GM12878 (cell line): Measurements from ENCODE around the gene SLX9. TPM values are rescaled to one million over a fixed set of nuclear protein-coding genes. Genes with fewer than 3 reads are reported as not detected.

Experiments used
- ATAC-seq: fragments of 200-7000 bp; cut with Tn5 transposase; 3 replicates; pipeline ENCODE4 v1.9.1; 2020; ENCODE audit warnings: mild to moderate bottlenecking, moderate library complexity
- BruUV-seq: library from RNA; stranded (reverse); fragments of 400-500 nt; replicated peaks from 2 replicates; lab custom pipeline; 2021; lab: Mats Ljungman, UMichigan
- CTCF ChIA-PET: fragments of 300-600 bp; sonication (Branson Sonifier 250); formaldehyde crosslinking; extraction: SDS; loops from one replicate; lab custom pipeline; 2021; ENCODE audit warnings: inconsistent platforms; lab: Yijun Ruan, JAX
- POLR2A ChIA-PET: fragments of 350-600 bp; formaldehyde crosslinking; extraction: SDS; loops from one replicate; lab custom pipeline; 2021; ENCODE audit warnings: inconsistent platforms; lab: Charles Lee
- RAD21 ChIA-PET: fragments of 300-600 bp; sonication (Branson Sonifier 250); formaldehyde crosslinking; loops from one replicate; lab custom pipeline; 2023; ENCODE audit warnings: antibody characterized with exemption; ENCODE audit not compliant: unreplicated experiment; lab: Charles Lee
- SMC1A ChIA-PET: fragments of 300-600 bp; sonication (Branson Sonifier 250); formaldehyde crosslinking; loops from one replicate; lab custom pipeline; 2023; ENCODE audit not compliant: unreplicated experiment, uncharacterized antibody; lab: Charles Lee
- DNase-seq: peaks from one replicate; pipeline ENCODE4 v3.0.0-alpha.2; 2011; ENCODE audit warnings: low read depth, low spot score
- FAIRE-seq: peaks from 3 replicates; lab custom pipeline; 2011; peaks lifted over from hg19 to GRCh38; lab: Jason Lieb, UNC
- H2AFZ ChIP-seq: 2 replicates; pipeline ENCODE4 v1.6.0; 2011; ENCODE audit warnings: low read depth, low read length, control low read depth; ENCODE audit not compliant: control insufficient read depth
- H3K27ac ChIP-seq: 2 replicates; pipeline ENCODE4 v1.5.1; 2011; ENCODE audit warnings: control low read depth; ENCODE audit not compliant: control insufficient read depth, insufficient read depth
- H3K27me3 ChIP-seq, 2 experiments: replicated peaks in 1 of 2; 2 replicates each; pipeline versions ENCODE4 v1.6.0 to v1.6.1; 2011; ENCODE audit warnings: low read length in 1 of 2; ENCODE audit not compliant: control insufficient read depth in 2 of 2, insufficient read depth in 2 of 2
- H3K36me3 ChIP-seq, 2 experiments: 2 replicates each; pipeline ENCODE4 v1.5.1; 2011; ENCODE audit warnings: low read length in 1 of 2; ENCODE audit not compliant: control insufficient read depth in 2 of 2, insufficient read depth in 2 of 2
- H3K4me1 ChIP-seq: 2 replicates; pipeline ENCODE4 v1.6.1; 2011; ENCODE audit warnings: mild to moderate bottlenecking, low read length, moderate library complexity, mixed read lengths; ENCODE audit not compliant: control insufficient read depth, insufficient read depth
- H3K4me2 ChIP-seq: 2 replicates; pipeline ENCODE4 v1.6.0; 2011; ENCODE audit warnings: control low read depth; ENCODE audit not compliant: control insufficient read depth, insufficient read depth
- H3K4me3 ChIP-seq: fragments of 200-600 bp; sonication (generic); 2 replicates; pipeline ENCODE4 v1.5.1; 2016
- H3K79me2 ChIP-seq: 2 replicates; pipeline ENCODE4 v1.6.0; 2011; ENCODE audit warnings: low read length; ENCODE audit not compliant: control insufficient read depth, insufficient read depth
- H3K9ac ChIP-seq: 2 replicates; pipeline ENCODE4 v1.8.0; 2011; ENCODE audit warnings: low read length, control low read depth, mixed read lengths; ENCODE audit not compliant: control insufficient read depth, insufficient read depth
- H3K9me3 ChIP-seq: replicated peaks from 3 replicates; pipeline ENCODE4 v1.5.1; 2011; ENCODE audit warnings: mild to moderate bottlenecking, low read length; ENCODE audit not compliant: control insufficient read depth, insufficient read depth
- H4K20me1 ChIP-seq: 2 replicates; pipeline ENCODE4 v1.6.0; 2011; ENCODE audit not compliant: control insufficient read depth, insufficient read depth
- BCL11A ChIP-seq: IDR thresholded peaks from 2 replicates; pipeline ENCODE4 v1.6.1; 2011; ENCODE audit warnings: low read depth, low read length
- CREM ChIP-seq: IDR thresholded peaks from 2 replicates; pipeline ENCODE4 v1.6.1; 2014; ENCODE audit warnings: antibody characterized with exemption, low read depth
- EP300 ChIP-seq, 2 experiments: fragments of 150-350 bp in 1 of 2; IDR thresholded peaks; 2 replicates each; pipeline ENCODE4 v1.6.1; 2011 to 2012; ENCODE audit warnings: low read depth in 2 of 2, low read length in 2 of 2, borderline replicate concordance in 1 of 2, improper control_type of control experiment in 1 of 2, inconsistent platforms in 1 of 2; ENCODE audit not compliant: control insufficient read depth in 1 of 2
- ETV6 ChIP-seq, 2 experiments: fragments of 450-650 bp in 1 of 2; IDR thresholded peaks in 1 of 2; conservative IDR thresholded peaks in 1 of 2; 2 replicates each; pipeline ENCODE4 v1.6.1; 2014; ENCODE audit warnings: antibody characterized with exemption in 1 of 2, borderline replicate concordance in 1 of 2, low read depth in 1 of 2, mild to moderate bottlenecking in 1 of 2, moderate library complexity in 1 of 2
- FOS ChIP-seq: IDR thresholded peaks from 3 replicates; pipeline ENCODE4 v1.6.1; 2011; ENCODE audit warnings: borderline replicate concordance; ENCODE audit not compliant: insufficient read length; ENCODE audit errors: extremely low read depth
- JUNB ChIP-seq: IDR thresholded peaks from 2 replicates; pipeline ENCODE4 v1.6.1; 2016; ENCODE audit warnings: antibody characterized with exemption, mild to moderate bottlenecking
- MXI1 ChIP-seq: fragments of 150-350 bp; IDR thresholded peaks from 2 replicates; pipeline ENCODE4 v1.6.1; 2011; ENCODE audit warnings: low read depth, mild to moderate bottlenecking, inconsistent platforms, low read length, improper control_type of control experiment
- PAX8 ChIP-seq: fragments of 450-650 bp; IDR thresholded peaks from 2 replicates; pipeline ENCODE4 v1.6.1; 2017; ENCODE audit warnings: mild to moderate bottlenecking, moderate library complexity
- PRDM15 ChIP-seq: fragments of 450-650 bp; formaldehyde crosslinking; IDR thresholded peaks from 2 replicates; pipeline ENCODE4 v1.4.0; 2020; ENCODE audit warnings: mild to moderate bottlenecking, moderate library complexity
- RELB ChIP-seq: fragments of 450-650 bp; IDR thresholded peaks from 2 replicates; pipeline ENCODE4 v1.6.1; 2017; ENCODE audit warnings: low read depth, mild to moderate bottlenecking, moderate library complexity
- SUZ12 ChIP-seq: fragments of 200-600 bp; sonication (generic); IDR thresholded peaks from one replicate; pipeline ENCODE4 v1.6.1; 2018; ENCODE audit warnings: antibody characterized with exemption, mild to moderate bottlenecking; ENCODE audit not compliant: unreplicated experiment
- YY1 ChIP-seq: IDR thresholded peaks from 2 replicates; pipeline ENCODE4 v1.6.1; 2011; ENCODE audit warnings: low read depth, mild to moderate bottlenecking, low read length
- ZNF217 ChIP-seq: fragments of 450-650 bp; IDR thresholded peaks from 2 replicates; pipeline ENCODE4 v1.6.1; 2017; ENCODE audit warnings: antibody characterized with exemption, mild to moderate bottlenecking
- ZNF592 ChIP-seq: fragments of 450-650 bp; IDR thresholded peaks from 2 replicates; pipeline ENCODE4 v1.6.1; 2017; ENCODE audit warnings: mild to moderate bottlenecking, moderate library complexity
- WGBS: methylation state at CpG from one replicate; pipeline ENCODE4 v1.1.6; 2016; ENCODE audit warnings: low lambda C conversion rate; ENCODE audit not compliant: insufficient replicate concordance, insufficient coverage; ENCODE audit errors: missing lambda C conversion rate; 5-methylcytosine and 5-hydroxymethylcytosine counted together
- in situ Hi-C: fragments of 300-500 bp; cut with MboI; formaldehyde crosslinking; loops from 9 replicates; pipeline ENCODE4 v1.14.3; 2018; ENCODE audit warnings: mixed read lengths
- intact Hi-C: fragments of 100-400 bp; cut with micrococcal nuclease; formaldehyde crosslinking; loops from one replicate; pipeline ENCODE4 v1.14.2; 2022; ENCODE audit not compliant: unreplicated experiment
- polyA plus RNA-seq, 11 experiments: library from polyadenylated mRNA; depleted of rRNA in 4 of 11; unstranded in 6 of 11; stranded (reverse) in 5 of 11; fragments of >200 nt; fragmentation: Nextera tagmentation in 4 of 11; fragmentation: Illumina TruSeq in 1 of 11; extraction: Ambion mirVana in 4 of 11; extraction: Trizol in 1 of 11; gene quantifications; 1 replicate in 1 of 11; 2 replicates in 10 of 11; pipeline versions ENCODE4 v1.2.1 to v1.2.3, GENCODE V29; 2011 to 2016; ENCODE audit warnings: inconsistent platforms in 2 of 11, missing spikeins in 2 of 11, low read depth in 1 of 11
- total RNA-seq, 4 experiments: library from RNA; depleted of rRNA in 3 of 4; stranded (reverse); fragments of >200 nt in 3 of 4; fragmentation: Illumina TruSeq in 1 of 4; extraction: Trizol in 1 of 4; gene quantifications; 2 replicates each; pipeline versions ENCODE4 v1.2.1 to v1.2.3, GENCODE V29; 2013 to 2021

The SLX9 gene
- total and polyA plus RNA-seq, 10 of the 15 experiments (the other 5 are each of a cell fraction or from before 2014, with no cell fraction given): 0.69 to 81.3 (median 33.9) TPM

GRCh38 chr21:44899768-44900558 lies 39.9 kb upstream of the SLX9 start:
- CTCF ChIA-PET: no interaction called here
- FAIRE-seq: no peak
- RAD21 ChIA-PET: no interaction called here
- H3K36me3 ChIP-seq: peaks cover 16 to 59% of the 10 kb centered on the region in 2 experiments
- no peaks in the 10 kb centered on the region for H4K20me1 ChIP-seq
- SMC1A ChIA-PET: no interaction called here
- no peak overlapping the region for H3K4me3 ChIP-seq
- no peaks in the 10 kb centered on the region for H3K4me1 ChIP-seq
- no peak overlapping the region for H3K4me2 ChIP-seq
- intact Hi-C loops: no loop called here
- H3K9ac ChIP-seq: no peak overlapping the region
- BruUV-seq: no TSS peak
- DNase-seq: no peak
- POLR2A ChIA-PET: no interaction called here
- no peaks in the 10 kb centered on the region for H3K9me3 ChIP-seq
- 95% methylated on average over 35 of the region's 37 CpGs for WGBS
- no peak overlapping the region for H2AFZ ChIP-seq
- no peaks in the 10 kb centered on the region for H3K27me3 ChIP-seq
- ATAC-seq: no peak
- in situ Hi-C loops: no loop called here
- H3K79me2 ChIP-seq: no peaks in the 10 kb centered on the region
- no peak overlapping the region for H3K27ac ChIP-seq
- TF ChIP-seq ZNF217: no peak
- no peak for TF ChIP-seq ZNF592
- TF ChIP-seq JUNB: no peak
- TF ChIP-seq RELB: no peak
- TF ChIP-seq SUZ12: no peak
- no peak for TF ChIP-seq CREM
- TF ChIP-seq EP300 (IDR thresholded peaks at IDR 0.05; ENCODE audit: borderline replicate concordance in 1 of 2, control insufficient read depth in 1 of 2, low read depth in 2 of 2, low read length in 2 of 2): no peak
- no peak for TF ChIP-seq ETV6 (conservative IDR thresholded peaks at IDR 0.05 in 1 of 2, IDR thresholded peaks at IDR 0.05 in 1 of 2; ENCODE audit: borderline replicate concordance in 1 of 2, low read depth in 1 of 2)
- no peak for TF ChIP-seq PRDM15 (CRISPR knock-in tag)
- no peak for TF ChIP-seq BCL11A
- no peak for TF ChIP-seq MXI1
- no peak for TF ChIP-seq YY1
- no peak for TF ChIP-seq FOS
- no peak for TF ChIP-seq PAX8
